K562 (cell line): ENCODE data around the gene RUNX1. TPM values are rescaled to one million over a fixed set of nuclear protein-coding genes. Genes with fewer than 3 reads are reported as not detected.

Experiments
- EGR1 ChIP-seq: fragments of 450-650 bp; conservative IDR thresholded peaks from 2 replicates; pipeline ENCODE4 v1.6.1; 2017; ENCODE audit warnings: mild to moderate bottlenecking
- JUND ChIP-seq, 2 experiments: IDR thresholded peaks; 2 replicates in 1 of 2; 3 replicates in 1 of 2; pipeline ENCODE4 v1.6.1; 2011; ENCODE audit warnings: borderline replicate concordance in 2 of 2, low read depth in 2 of 2, low read length in 2 of 2, improper control_type of control experiment in 1 of 2, missing biosample characterization in 1 of 2, missing genetic modification characterization in 1 of 2, missing genetic modification reagents in 1 of 2
- KLF13 ChIP-seq: fragments of 450-650 bp; IDR thresholded peaks from 2 replicates; pipeline ENCODE4 v1.6.1; 2016; ENCODE audit warnings: missing genetic modification characterization, low read depth, mild to moderate bottlenecking, missing compliant biosample characterization, moderate library complexity, borderline replicate concordance
- NFIC ChIP-seq: fragments of 450-650 bp; IDR thresholded peaks from 2 replicates; pipeline ENCODE4 v1.6.1; 2017; ENCODE audit warnings: mild to moderate bottlenecking, inconsistent platforms
- PHB ChIP-seq: fragments of 250-450 bp; sonication (Bioruptor Pico); IDR thresholded peaks from 2 replicates; pipeline ENCODE4 v1.5.0; 2021
- RBM17 ChIP-seq: fragments of 200-400 bp; formaldehyde crosslinking; IDR thresholded peaks from 2 replicates; pipeline ENCODE4 v1.6.1; 2017; ENCODE audit warnings: low read depth, mild to moderate bottlenecking, low read length, borderline replicate concordance
- RHOXF2B ChIP-seq: fragments of 250-450 bp; sonication (Bioruptor Pico); conservative IDR thresholded peaks from 2 replicates; pipeline ENCODE4 v1.5.1; 2021
- ZNF347 ChIP-seq: fragments of 450-650 bp; formaldehyde crosslinking; IDR thresholded peaks from 2 replicates; pipeline ENCODE4 v1.4.0; 2020; ENCODE audit warnings: low read depth, mild to moderate bottlenecking, moderate library complexity
- polyA plus RNA-seq, 8 experiments: library from polyadenylated mRNA; depleted of rRNA in 4 of 8; stranded (reverse) in 5 of 8; unstranded in 3 of 8; fragments of >200 nt; fragmentation: Nextera tagmentation in 2 of 8; fragmentation: Illumina TruSeq in 1 of 8; extraction: Ambion mirVana in 2 of 8; extraction: Trizol in 1 of 8; gene quantifications; 2 replicates each; pipeline versions ENCODE4 v1.2.1 to v1.2.3, GENCODE V29; 2011 to 2014; ENCODE audit warnings: inconsistent platforms in 1 of 8, missing spikeins in 1 of 8
- total RNA-seq, 7 experiments: library from RNA; depleted of rRNA in 6 of 7; stranded (reverse); fragments of >200 nt in 6 of 7; fragmentation: Illumina TruSeq in 2 of 7; extraction: Trizol in 2 of 7; gene quantifications; 2 replicates each; pipeline versions ENCODE4 v1.2.1 to v1.2.3, GENCODE V29; 2011 to 2021; ENCODE audit warnings: low replicate concordance in 1 of 7
- TF ChIP-seq, protein P1 (sequence below), 2 experiments: fragments of 450-650 bp; formaldehyde crosslinking in 1 of 2; IDR thresholded peaks; 2 replicates each; pipeline versions ENCODE4 v1.4.0 to v1.6.1; 2014 to 2020; ENCODE audit warnings: mild to moderate bottlenecking in 2 of 2, borderline replicate concordance in 1 of 2, low read depth in 1 of 2
- TF ChIP-seq, protein P2 (sequence below): fragments of 450-650 bp; conservative IDR thresholded peaks from 2 replicates; pipeline ENCODE4 v1.6.1; 2016; ENCODE audit warnings: missing genetic modification characterization, low read depth, mild to moderate bottlenecking, missing compliant biosample characterization, moderate library complexity
- TF ChIP-seq, protein P3 (sequence below): fragments of 200-400 bp; formaldehyde crosslinking; IDR thresholded peaks from 2 replicates; pipeline ENCODE4 v1.6.1; 2017; ENCODE audit warnings: mild to moderate bottlenecking, low read depth, low read length, moderate library complexity
- TF ChIP-seq, protein P4 (sequence below): fragments of 250-450 bp; sonication (Bioruptor Pico); IDR thresholded peaks from 2 replicates; pipeline ENCODE4 v1.5.0; 2021; ENCODE audit warnings: mild to moderate bottlenecking, moderate library complexity

Gene RUNX1
- total and polyA plus RNA-seq, 9 of the 15 experiments (the other 6 are each of a cell fraction or from before 2014, with no cell fraction given) = 2.2 to 68.6 (median 17.8) TPM

DNA sequence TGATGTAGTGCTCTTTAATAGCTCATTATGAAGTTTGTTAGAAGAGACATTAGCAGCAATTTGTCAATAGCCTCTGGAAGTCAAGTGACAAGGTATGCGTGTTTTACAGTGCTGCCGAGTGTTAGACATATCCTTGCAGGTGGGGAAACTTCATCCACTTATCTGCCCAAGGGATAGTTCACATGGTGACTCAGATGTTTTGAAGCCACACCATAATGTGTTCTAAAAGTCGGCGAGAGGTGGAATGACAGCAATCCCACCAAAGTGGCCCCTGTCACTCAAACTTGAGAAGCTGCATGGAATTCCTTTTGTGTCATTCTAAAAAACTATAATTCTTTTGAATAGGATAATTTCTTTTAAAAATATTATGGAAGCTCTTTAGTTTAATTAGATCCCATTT lies 98.1 kb downstream of the RUNX1 start (continued):
- TF ChIP-seq, protein P1, sequence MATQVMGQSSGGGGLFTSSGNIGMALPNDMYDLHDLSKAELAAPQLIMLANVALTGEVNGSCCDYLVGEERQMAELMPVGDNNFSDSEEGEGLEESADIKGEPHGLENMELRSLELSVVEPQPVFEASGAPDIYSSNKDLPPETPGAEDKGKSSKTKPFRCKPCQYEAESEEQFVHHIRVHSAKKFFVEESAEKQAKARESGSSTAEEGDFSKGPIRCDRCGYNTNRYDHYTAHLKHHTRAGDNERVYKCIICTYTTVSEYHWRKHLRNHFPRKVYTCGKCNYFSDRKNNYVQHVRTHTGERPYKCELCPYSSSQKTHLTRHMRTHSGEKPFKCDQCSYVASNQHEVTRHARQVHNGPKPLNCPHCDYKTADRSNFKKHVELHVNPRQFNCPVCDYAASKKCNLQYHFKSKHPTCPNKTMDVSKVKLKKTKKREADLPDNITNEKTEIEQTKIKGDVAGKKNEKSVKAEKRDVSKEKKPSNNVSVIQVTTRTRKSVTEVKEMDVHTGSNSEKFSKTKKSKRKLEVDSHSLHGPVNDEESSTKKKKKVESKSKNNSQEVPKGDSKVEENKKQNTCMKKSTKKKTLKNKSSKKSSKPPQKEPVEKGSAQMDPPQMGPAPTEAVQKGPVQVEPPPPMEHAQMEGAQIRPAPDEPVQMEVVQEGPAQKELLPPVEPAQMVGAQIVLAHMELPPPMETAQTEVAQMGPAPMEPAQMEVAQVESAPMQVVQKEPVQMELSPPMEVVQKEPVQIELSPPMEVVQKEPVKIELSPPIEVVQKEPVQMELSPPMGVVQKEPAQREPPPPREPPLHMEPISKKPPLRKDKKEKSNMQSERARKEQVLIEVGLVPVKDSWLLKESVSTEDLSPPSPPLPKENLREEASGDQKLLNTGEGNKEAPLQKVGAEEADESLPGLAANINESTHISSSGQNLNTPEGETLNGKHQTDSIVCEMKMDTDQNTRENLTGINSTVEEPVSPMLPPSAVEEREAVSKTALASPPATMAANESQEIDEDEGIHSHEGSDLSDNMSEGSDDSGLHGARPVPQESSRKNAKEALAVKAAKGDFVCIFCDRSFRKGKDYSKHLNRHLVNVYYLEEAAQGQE (IDR thresholded peaks at IDR 0.05; ENCODE audit: borderline replicate concordance) = no peak
- TF ChIP-seq, protein P1 (CRISPR knock-in tag; IDR thresholded peaks at IDR 0.05; ENCODE audit: low read depth) = no peak
- TF ChIP-seq, protein P2, sequence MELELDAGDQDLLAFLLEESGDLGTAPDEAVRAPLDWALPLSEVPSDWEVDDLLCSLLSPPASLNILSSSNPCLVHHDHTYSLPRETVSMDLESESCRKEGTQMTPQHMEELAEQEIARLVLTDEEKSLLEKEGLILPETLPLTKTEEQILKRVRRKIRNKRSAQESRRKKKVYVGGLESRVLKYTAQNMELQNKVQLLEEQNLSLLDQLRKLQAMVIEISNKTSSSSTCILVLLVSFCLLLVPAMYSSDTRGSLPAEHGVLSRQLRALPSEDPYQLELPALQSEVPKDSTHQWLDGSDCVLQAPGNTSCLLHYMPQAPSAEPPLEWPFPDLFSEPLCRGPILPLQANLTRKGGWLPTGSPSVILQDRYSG (tag) = no peak
- TF ChIP-seq ZNF347 (CRISPR knock-in tag) = no peak
- no peak for TF ChIP-seq EGR1
- TF ChIP-seq RHOXF2B (CRISPR knock-in tag) = no peak
- peak; percentile 76 for TF ChIP-seq JUND (IDR thresholded peaks at IDR 0.05; ENCODE audit: borderline replicate concordance, low read depth, low read length)
- TF ChIP-seq JUND (tag; IDR thresholded peaks at IDR 0.05; ENCODE audit: borderline replicate concordance, low read depth, low read length) = peak; percentile 66; the same call in 1 of the 3 replicates
- TF ChIP-seq, protein P3, sequence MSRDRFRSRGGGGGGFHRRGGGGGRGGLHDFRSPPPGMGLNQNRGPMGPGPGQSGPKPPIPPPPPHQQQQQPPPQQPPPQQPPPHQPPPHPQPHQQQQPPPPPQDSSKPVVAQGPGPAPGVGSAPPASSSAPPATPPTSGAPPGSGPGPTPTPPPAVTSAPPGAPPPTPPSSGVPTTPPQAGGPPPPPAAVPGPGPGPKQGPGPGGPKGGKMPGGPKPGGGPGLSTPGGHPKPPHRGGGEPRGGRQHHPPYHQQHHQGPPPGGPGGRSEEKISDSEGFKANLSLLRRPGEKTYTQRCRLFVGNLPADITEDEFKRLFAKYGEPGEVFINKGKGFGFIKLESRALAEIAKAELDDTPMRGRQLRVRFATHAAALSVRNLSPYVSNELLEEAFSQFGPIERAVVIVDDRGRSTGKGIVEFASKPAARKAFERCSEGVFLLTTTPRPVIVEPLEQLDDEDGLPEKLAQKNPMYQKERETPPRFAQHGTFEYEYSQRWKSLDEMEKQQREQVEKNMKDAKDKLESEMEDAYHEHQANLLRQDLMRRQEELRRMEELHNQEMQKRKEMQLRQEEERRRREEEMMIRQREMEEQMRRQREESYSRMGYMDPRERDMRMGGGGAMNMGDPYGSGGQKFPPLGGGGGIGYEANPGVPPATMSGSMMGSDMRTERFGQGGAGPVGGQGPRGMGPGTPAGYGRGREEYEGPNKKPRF = no peak
- no peak for TF ChIP-seq PHB (CRISPR knock-in tag)
- no peak for TF ChIP-seq RBM17
- no peak for TF ChIP-seq NFIC
- TF ChIP-seq KLF13 (tag) = no peak
- TF ChIP-seq, protein P4, sequence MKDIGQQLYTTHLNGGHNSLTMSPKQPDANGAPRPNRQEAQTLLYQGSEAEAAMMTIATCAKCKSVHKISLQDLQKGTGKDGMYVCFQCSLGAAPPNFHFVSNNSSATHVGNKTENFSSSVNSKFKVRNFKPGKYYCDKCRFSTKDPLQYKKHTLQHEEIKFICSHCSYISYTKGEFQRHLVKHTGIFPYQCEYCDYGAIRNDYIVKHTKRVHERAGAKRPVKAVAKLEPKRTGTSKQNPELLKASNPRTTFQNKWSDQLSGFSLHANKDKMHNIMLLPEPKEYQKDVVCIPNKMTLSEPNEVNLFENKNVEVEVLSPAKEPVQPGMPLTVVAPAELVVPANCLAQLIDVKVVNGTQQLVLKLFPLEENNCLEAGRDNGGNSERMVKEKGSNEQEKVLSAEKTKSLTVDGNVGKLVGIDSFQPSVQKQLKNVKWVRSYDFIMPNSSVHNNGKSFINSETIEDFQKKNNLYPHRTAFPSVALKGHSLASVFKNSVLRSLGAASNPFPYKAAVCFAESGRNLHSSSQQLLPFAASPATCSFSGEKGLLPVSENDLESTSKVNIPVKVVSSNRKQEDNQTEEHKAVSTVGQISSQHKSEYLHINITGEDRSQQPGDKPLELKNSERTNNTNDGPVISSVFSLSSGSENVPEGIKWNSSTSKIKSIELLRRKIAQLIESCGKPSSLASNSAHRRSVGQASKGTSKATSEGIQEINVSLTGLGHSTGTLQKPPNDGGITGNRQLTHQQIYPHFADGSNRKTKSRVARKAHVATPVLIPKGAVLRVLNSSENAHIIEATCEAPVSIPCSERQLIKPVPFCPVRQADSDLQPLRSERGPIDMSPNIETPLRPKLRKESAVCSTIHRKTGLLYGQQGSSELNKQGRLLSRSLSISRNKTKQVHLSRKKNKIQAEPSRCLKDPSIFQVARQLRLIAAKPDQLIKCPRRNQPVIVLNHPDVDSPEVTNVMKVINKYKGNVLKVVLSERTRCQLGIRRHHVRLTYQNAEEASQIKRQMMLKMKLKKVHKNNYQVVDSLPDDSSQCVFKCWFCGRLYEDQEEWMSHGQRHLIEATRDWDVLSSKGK (CRISPR knock-in tag) = no peak
